H9 (cell line): ENCODE measurements around the gene SHC1. TPM values are rescaled to one million over a fixed set of nuclear protein-coding genes. Genes with fewer than 3 reads are reported as not detected.

Source experiments
- DNase-seq: peaks from one replicate; pipeline ENCODE4 v3.0.0-alpha.2; 2017
- H2AFZ ChIP-seq: one replicate; pipeline ENCODE4 v1.6.1; 2013; ENCODE audit warnings: mild to moderate bottlenecking, low read length, control low read depth, moderate library complexity
- H2AK5ac ChIP-seq: 2 replicates; pipeline ENCODE4 v1.6.1; 2013; ENCODE audit warnings: low read length, control low read depth, mixed read lengths; ENCODE audit not compliant: insufficient read length
- H2BK120ac ChIP-seq: one replicate; pipeline ENCODE4 v1.6.1; 2013; ENCODE audit warnings: low read depth, mild to moderate bottlenecking, low read length, control low read depth, inconsistent platforms; ENCODE audit not compliant: poor library complexity, severe bottlenecking
- H2BK12ac ChIP-seq: 2 replicates; pipeline ENCODE4 v1.6.1; 2013; ENCODE audit warnings: low read length, control low read depth, mixed read lengths, low read depth; ENCODE audit not compliant: insufficient read length
- H2BK15ac ChIP-seq: 2 replicates; pipeline ENCODE4 v1.6.1; 2013; ENCODE audit warnings: low read depth, low read length, control low read depth
- H2BK20ac ChIP-seq: one replicate; pipeline ENCODE4 v1.6.1; 2013; ENCODE audit warnings: low read depth, mild to moderate bottlenecking, low read length, control low read depth, inconsistent platforms; ENCODE audit not compliant: poor library complexity, severe bottlenecking
- H2BK5ac ChIP-seq: 2 replicates; pipeline ENCODE4 v1.6.1; 2013; ENCODE audit warnings: low read length, control low read depth, mixed read lengths; ENCODE audit not compliant: insufficient read length
- H3K14ac ChIP-seq: 2 replicates; pipeline ENCODE4 v1.6.1; 2013; ENCODE audit warnings: low read length, control low read depth; ENCODE audit not compliant: insufficient read depth
- H3K18ac ChIP-seq: 2 replicates; pipeline ENCODE4 v1.6.1; 2013; ENCODE audit warnings: low read depth, mild to moderate bottlenecking, mixed read lengths, low read length, control low read depth; ENCODE audit not compliant: insufficient read length
- H3K23ac ChIP-seq: 2 replicates; pipeline ENCODE4 v1.6.1; 2013; ENCODE audit warnings: low read length, control low read depth, mixed read lengths, low read depth; ENCODE audit not compliant: insufficient read length
- H3K23me2 ChIP-seq: 2 replicates; pipeline ENCODE4 v1.6.1; 2013; ENCODE audit warnings: low read depth, mild to moderate bottlenecking, mixed read lengths, low read length, control low read depth; ENCODE audit not compliant: insufficient read length, poor library complexity, severe bottlenecking
- H3K27ac ChIP-seq: 2 replicates; pipeline ENCODE4 v1.5.1; 2013; ENCODE audit warnings: low read length, control low read depth, mixed read lengths, low read depth; ENCODE audit not compliant: insufficient read length
- H3K27me3 ChIP-seq: 2 replicates; pipeline ENCODE4 v1.6.1; 2013; ENCODE audit warnings: low read length, control low read depth, inconsistent platforms; ENCODE audit not compliant: insufficient read depth
- H3K4ac ChIP-seq: 2 replicates; pipeline ENCODE4 v1.6.1; 2013; ENCODE audit warnings: low read depth, mild to moderate bottlenecking, control low read depth, inconsistent platforms, low read length, moderate library complexity
- H3K4me1 ChIP-seq: 2 replicates; pipeline ENCODE4 v1.6.1; 2013; ENCODE audit warnings: low read length, control low read depth, inconsistent platforms; ENCODE audit not compliant: insufficient read depth
- H3K4me2 ChIP-seq: 2 replicates; pipeline ENCODE4 v1.6.1; 2013; ENCODE audit warnings: low read length, control low read depth, mixed read lengths; ENCODE audit not compliant: insufficient read length, insufficient read depth
- H3K56ac ChIP-seq: 2 replicates; pipeline ENCODE4 v1.6.1; 2013; ENCODE audit warnings: low read depth, mild to moderate bottlenecking, mixed read lengths, low read length, control low read depth; ENCODE audit not compliant: insufficient read length
- H3K79me1 ChIP-seq: 2 replicates; pipeline ENCODE4 v1.6.1; 2013; ENCODE audit warnings: low read depth, mild to moderate bottlenecking, moderate library complexity, low read length, control low read depth, inconsistent platforms; ENCODE audit not compliant: insufficient read depth, poor library complexity, severe bottlenecking
- H3K79me2 ChIP-seq: 2 replicates; pipeline ENCODE4 v1.6.1; 2013; ENCODE audit warnings: low read length, control low read depth, inconsistent platforms; ENCODE audit not compliant: insufficient read depth
- H3K9ac ChIP-seq: 2 replicates; pipeline ENCODE4 v1.6.1; 2013; ENCODE audit warnings: low read length, control low read depth, mixed read lengths; ENCODE audit not compliant: insufficient read length; ENCODE audit errors: extremely low read depth
- H3K9me3 ChIP-seq: one replicate; pipeline ENCODE4 v1.6.1; 2013; ENCODE audit warnings: low read depth, low read length, inconsistent platforms; ENCODE audit not compliant: control insufficient read depth
- H3T11ph ChIP-seq: one replicate; pipeline ENCODE4 v1.6.1; 2013; ENCODE audit warnings: mild to moderate bottlenecking, low read length, control low read depth, inconsistent platforms
- H4K20me1 ChIP-seq: one replicate; pipeline ENCODE4 v1.6.1; 2013; ENCODE audit not compliant: control insufficient read depth, insufficient read length, insufficient read depth
- H4K5ac ChIP-seq: 2 replicates; pipeline ENCODE4 v1.6.1; 2013; ENCODE audit warnings: low read depth, mild to moderate bottlenecking, mixed read lengths, low read length, control low read depth; ENCODE audit not compliant: insufficient read length
- H4K8ac ChIP-seq: replicated peaks from 2 replicates; pipeline ENCODE4 v1.6.1; 2013; ENCODE audit warnings: low read length, control low read depth, mixed read lengths, low read depth; ENCODE audit not compliant: insufficient read length
- H4K91ac ChIP-seq: 2 replicates; pipeline ENCODE4 v1.6.1; 2013; ENCODE audit warnings: low read depth, mild to moderate bottlenecking, moderate library complexity, mixed read lengths, low read length, control low read depth; ENCODE audit not compliant: insufficient read length
- H3K27ac Mint-ChIP-seq, 3 experiments: 2 replicates in 2 of 3; 3 replicates in 1 of 3; pipeline ENCODE4 v1.8.0; 2020 to 2021; ENCODE audit warnings: mixed read lengths in 3 of 3, mild to moderate bottlenecking in 1 of 3, moderate library complexity in 1 of 3
- H3K27me3 Mint-ChIP-seq: 2 replicates; pipeline ENCODE4 v1.8.0; 2021; ENCODE audit warnings: low read depth, mild to moderate bottlenecking, moderate library complexity, mixed read lengths
- H3K36me3 Mint-ChIP-seq, 3 experiments: 2 replicates in 2 of 3; 3 replicates in 1 of 3; pipeline ENCODE4 v1.8.0; 2020 to 2021; ENCODE audit warnings: low read depth in 3 of 3, mixed read lengths in 3 of 3; ENCODE audit not compliant: insufficient read depth in 1 of 3
- H3K4me1 Mint-ChIP-seq, 2 experiments: 2 replicates each; pipeline ENCODE4 v1.8.0; 2020; ENCODE audit warnings: mixed read lengths in 2 of 2
- H3K4me3 Mint-ChIP-seq, 2 experiments: 2 replicates in 1 of 2; 3 replicates in 1 of 2; pipeline ENCODE4 v1.8.0; 2020 to 2021; ENCODE audit warnings: mild to moderate bottlenecking in 2 of 2, mixed read lengths in 2 of 2, moderate library complexity in 1 of 2
- H3K9me3 Mint-ChIP-seq, 2 experiments: 2 replicates in 1 of 2; 3 replicates in 1 of 2; pipeline ENCODE4 v1.8.0; 2020; ENCODE audit warnings: mild to moderate bottlenecking in 2 of 2, mixed read lengths in 2 of 2, moderate library complexity in 1 of 2
- WGBS: extraction: QIAGEN DNeasy Blood & Tissue Kit; methylation state at CpG from one replicate; pipeline ENCODE4 v1.1.7; 2013; ENCODE audit warnings: missing lambda C conversion rate, low lambda C conversion rate, mixed read lengths; ENCODE audit not compliant: insufficient read length; ENCODE audit errors: extremely low coverage; 5-methylcytosine and 5-hydroxymethylcytosine counted together
- total RNA-seq: library from RNA; stranded (reverse); gene quantifications from 2 replicates; pipeline ENCODE4 v1.2.1, GENCODE V29; 2021
- TF ChIP-seq, protein P1 (sequence below): fragments of 200-600 bp; sonication (generic); conservative IDR thresholded peaks from 3 replicates; pipeline ENCODE4 v1.8.0; 2021; ENCODE audit warnings: antibody characterized with exemption, mild to moderate bottlenecking

SHC1 gene
- total RNA-seq, 1 experiment from 2014 or later = 168 TPM

DNA sequence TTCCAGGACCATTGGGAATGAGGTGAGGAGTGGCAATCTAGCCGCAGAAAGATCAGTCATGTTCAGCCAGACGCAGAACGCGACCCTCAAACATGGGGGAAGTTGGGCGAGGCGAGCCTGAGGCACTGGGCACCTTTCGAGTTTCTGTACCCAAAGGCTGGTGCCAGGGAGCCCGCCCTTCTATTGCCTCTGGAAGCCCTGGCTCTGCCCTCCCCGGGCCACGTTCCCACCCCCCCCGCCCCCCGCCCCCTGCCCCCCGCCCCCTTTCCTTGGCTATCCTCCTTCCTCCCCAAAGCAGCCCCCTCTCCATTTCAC is 29.8 kb upstream of the SHC1 start:
- H3K4me3 Mint-ChIP-seq = peak overlapping the region; percentile 93 to 97
- H3K9me3 Mint-ChIP-seq = peaks cover 0 to 2% of the 10 kb centered on the region in 2 experiments; a peak in 2 of 5 replicates
- peaks cover 3% of the 10 kb centered on the region for H3K27me3 Mint-ChIP-seq
- no peak for DNase-seq
- Histone ChIP-seq H4K8ac (no peak overlapping the region), H3K4me1 (peaks cover 5% of the 10 kb centered on the region; the same call in 1 of the 2 replicates), H3K23me2 (peaks cover 26% of the 10 kb centered on the region), H3K9ac (peak overlapping the region; percentile 6), H2BK12ac (no peak overlapping the region), H3K27me3 (no peaks in the 10 kb centered on the region), H3K79me1 (no peaks in the 10 kb centered on the region), H3T11ph (no peak overlapping the region), H3K79me2 (no peaks in the 10 kb centered on the region; the same call in 1 of the 2 replicates), H2BK120ac (no peak overlapping the region), H4K20me1 (no peaks in the 10 kb centered on the region), H2AK5ac (no peak overlapping the region), H2BK5ac (no peak overlapping the region), H3K56ac (no peak overlapping the region), H4K91ac (no peak overlapping the region), H4K5ac (no peak overlapping the region), H3K27ac (peak overlapping the region; percentile 41), H2BK20ac (no peak overlapping the region), H3K14ac (no peak overlapping the region), H3K18ac (peak overlapping the region; percentile 61), H2AFZ (no peak overlapping the region), H3K4ac (no peak overlapping the region), H3K23ac (no peak overlapping the region), H3K4me2 (peak overlapping the region; percentile 90), H3K9me3 (no peaks in the 10 kb centered on the region), H2BK15ac (no peak overlapping the region)
- TF ChIP-seq, protein P1, sequence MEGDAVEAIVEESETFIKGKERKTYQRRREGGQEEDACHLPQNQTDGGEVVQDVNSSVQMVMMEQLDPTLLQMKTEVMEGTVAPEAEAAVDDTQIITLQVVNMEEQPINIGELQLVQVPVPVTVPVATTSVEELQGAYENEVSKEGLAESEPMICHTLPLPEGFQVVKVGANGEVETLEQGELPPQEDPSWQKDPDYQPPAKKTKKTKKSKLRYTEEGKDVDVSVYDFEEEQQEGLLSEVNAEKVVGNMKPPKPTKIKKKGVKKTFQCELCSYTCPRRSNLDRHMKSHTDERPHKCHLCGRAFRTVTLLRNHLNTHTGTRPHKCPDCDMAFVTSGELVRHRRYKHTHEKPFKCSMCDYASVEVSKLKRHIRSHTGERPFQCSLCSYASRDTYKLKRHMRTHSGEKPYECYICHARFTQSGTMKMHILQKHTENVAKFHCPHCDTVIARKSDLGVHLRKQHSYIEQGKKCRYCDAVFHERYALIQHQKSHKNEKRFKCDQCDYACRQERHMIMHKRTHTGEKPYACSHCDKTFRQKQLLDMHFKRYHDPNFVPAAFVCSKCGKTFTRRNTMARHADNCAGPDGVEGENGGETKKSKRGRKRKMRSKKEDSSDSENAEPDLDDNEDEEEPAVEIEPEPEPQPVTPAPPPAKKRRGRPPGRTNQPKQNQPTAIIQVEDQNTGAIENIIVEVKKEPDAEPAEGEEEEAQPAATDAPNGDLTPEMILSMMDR = no peak
- no CpG with 5 or more reads among the region's 13 CpGs for WGBS
- H3K36me3 Mint-ChIP-seq = no peaks in the 10 kb centered on the region; a peak in 1 of 7 replicates
- peaks cover 23 to 36% of the 10 kb centered on the region in 2 experiments for H3K4me1 Mint-ChIP-seq
- peak overlapping the region; percentile 92 to 97 (median 96); a peak in 6 of 7 replicates for H3K27ac Mint-ChIP-seq
